GM12878 (cell line): Measurements from ENCODE around the gene CCRL2. TPM values are rescaled to one million over a fixed set of nuclear protein-coding genes. Genes with fewer than 3 reads are reported as not detected.

Source experiments
- ATAC-seq: fragments of 200-7000 bp; cut with Tn5 transposase; 3 replicates; pipeline ENCODE4 v1.9.1; 2020; ENCODE audit warnings: mild to moderate bottlenecking, moderate library complexity
- BruUV-seq: library from RNA; stranded (reverse); fragments of 400-500 nt; replicated peaks from 2 replicates; lab custom pipeline; 2021; lab: Mats Ljungman, UMichigan
- CTCF ChIA-PET: fragments of 300-600 bp; sonication (Branson Sonifier 250); formaldehyde crosslinking; extraction: SDS; loops from one replicate; lab custom pipeline; 2021; ENCODE audit warnings: inconsistent platforms; lab: Yijun Ruan, JAX
- POLR2A ChIA-PET: fragments of 350-600 bp; formaldehyde crosslinking; extraction: SDS; loops from one replicate; lab custom pipeline; 2021; ENCODE audit warnings: inconsistent platforms; lab: Charles Lee
- RAD21 ChIA-PET: fragments of 300-600 bp; sonication (Branson Sonifier 250); formaldehyde crosslinking; loops from one replicate; lab custom pipeline; 2023; ENCODE audit warnings: antibody characterized with exemption; ENCODE audit not compliant: unreplicated experiment; lab: Charles Lee
- SMC1A ChIA-PET: fragments of 300-600 bp; sonication (Branson Sonifier 250); formaldehyde crosslinking; loops from one replicate; lab custom pipeline; 2023; ENCODE audit not compliant: unreplicated experiment, uncharacterized antibody; lab: Charles Lee
- DNase-seq: peaks from one replicate; pipeline ENCODE4 v3.0.0-alpha.2; 2011; ENCODE audit warnings: low read depth, low spot score
- FAIRE-seq: peaks from 3 replicates; lab custom pipeline; 2011; peaks lifted over from hg19 to GRCh38; lab: Jason Lieb, UNC
- H2AFZ ChIP-seq: 2 replicates; pipeline ENCODE4 v1.6.0; 2011; ENCODE audit warnings: low read depth, low read length, control low read depth; ENCODE audit not compliant: control insufficient read depth
- H3K27ac ChIP-seq: 2 replicates; pipeline ENCODE4 v1.5.1; 2011; ENCODE audit warnings: control low read depth; ENCODE audit not compliant: control insufficient read depth, insufficient read depth
- H3K27me3 ChIP-seq, 2 experiments: replicated peaks in 1 of 2; 2 replicates each; pipeline versions ENCODE4 v1.6.0 to v1.6.1; 2011; ENCODE audit warnings: low read length in 1 of 2; ENCODE audit not compliant: control insufficient read depth in 2 of 2, insufficient read depth in 2 of 2
- H3K36me3 ChIP-seq, 2 experiments: 2 replicates each; pipeline ENCODE4 v1.5.1; 2011; ENCODE audit warnings: low read length in 1 of 2; ENCODE audit not compliant: control insufficient read depth in 2 of 2, insufficient read depth in 2 of 2
- H3K4me1 ChIP-seq: 2 replicates; pipeline ENCODE4 v1.6.1; 2011; ENCODE audit warnings: mild to moderate bottlenecking, low read length, moderate library complexity, mixed read lengths; ENCODE audit not compliant: control insufficient read depth, insufficient read depth
- H3K4me2 ChIP-seq: 2 replicates; pipeline ENCODE4 v1.6.0; 2011; ENCODE audit warnings: control low read depth; ENCODE audit not compliant: control insufficient read depth, insufficient read depth
- H3K4me3 ChIP-seq: fragments of 200-600 bp; sonication (generic); 2 replicates; pipeline ENCODE4 v1.5.1; 2016
- H3K79me2 ChIP-seq: 2 replicates; pipeline ENCODE4 v1.6.0; 2011; ENCODE audit warnings: low read length; ENCODE audit not compliant: control insufficient read depth, insufficient read depth
- H3K9ac ChIP-seq: 2 replicates; pipeline ENCODE4 v1.8.0; 2011; ENCODE audit warnings: low read length, control low read depth, mixed read lengths; ENCODE audit not compliant: control insufficient read depth, insufficient read depth
- H3K9me3 ChIP-seq: replicated peaks from 3 replicates; pipeline ENCODE4 v1.5.1; 2011; ENCODE audit warnings: mild to moderate bottlenecking, low read length; ENCODE audit not compliant: control insufficient read depth, insufficient read depth
- H4K20me1 ChIP-seq: 2 replicates; pipeline ENCODE4 v1.6.0; 2011; ENCODE audit not compliant: control insufficient read depth, insufficient read depth
- ASH2L ChIP-seq: fragments of 300-600, 200-600 bp; sonication (generic); IDR thresholded peaks from 2 replicates; pipeline ENCODE4 v1.6.1; 2017; ENCODE audit warnings: low read depth, mild to moderate bottlenecking, borderline replicate concordance
- ATF7 ChIP-seq: fragments of 450-650 bp; IDR thresholded peaks from 2 replicates; pipeline ENCODE4 v1.6.1; 2016; ENCODE audit warnings: low read depth, mild to moderate bottlenecking
- CBX3 ChIP-seq: fragments of 200-600 bp; sonication (generic); IDR thresholded peaks from 2 replicates; pipeline ENCODE4 v1.6.1; 2016; ENCODE audit warnings: low read depth, borderline replicate concordance
- CHD4 ChIP-seq: fragments of 200-600 bp; sonication (generic); IDR thresholded peaks from 2 replicates; pipeline ENCODE4 v1.6.1; 2016; ENCODE audit warnings: mild to moderate bottlenecking
- EZH2 ChIP-seq: IDR thresholded peaks from 2 replicates; pipeline ENCODE4 v1.6.1; 2012; ENCODE audit warnings: low read depth, mild to moderate bottlenecking, control low read depth, inconsistent platforms, low read length, borderline replicate concordance; ENCODE audit not compliant: control insufficient read depth
- FOS ChIP-seq: IDR thresholded peaks from 3 replicates; pipeline ENCODE4 v1.6.1; 2011; ENCODE audit warnings: borderline replicate concordance; ENCODE audit not compliant: insufficient read length; ENCODE audit errors: extremely low read depth
- HSF1 ChIP-seq: fragments of 150-350 bp; IDR thresholded peaks from 2 replicates; pipeline ENCODE4 v1.6.1; 2014; ENCODE audit warnings: mild to moderate bottlenecking, low read depth, low read length
- NR2C2 ChIP-seq: IDR thresholded peaks from 2 replicates; pipeline ENCODE4 v1.6.1; 2011; ENCODE audit warnings: borderline replicate concordance, low read depth; ENCODE audit not compliant: control insufficient read depth, insufficient read length
- PBX3 ChIP-seq: IDR thresholded peaks from 2 replicates; pipeline ENCODE4 v1.6.1; 2011; ENCODE audit warnings: mild to moderate bottlenecking, low read depth, low read length, moderate library complexity; ENCODE audit not compliant: insufficient replicate concordance
- POLR2AphosphoS2 ChIP-seq: IDR thresholded peaks from 2 replicates; pipeline ENCODE4 v1.6.1; 2011; ENCODE audit warnings: low read depth, mild to moderate bottlenecking, low read length, improper control_type of control experiment, moderate library complexity
- RBBP5 ChIP-seq: fragments of 200-600 bp; sonication (generic); conservative IDR thresholded peaks from 2 replicates; pipeline ENCODE4 v1.6.1; 2016
- ZNF622 ChIP-seq: fragments of 450-650 bp; IDR thresholded peaks from 2 replicates; pipeline ENCODE4 v1.6.1; 2017; ENCODE audit warnings: mild to moderate bottlenecking, inconsistent platforms
- WGBS: methylation state at CpG from one replicate; pipeline ENCODE4 v1.1.6; 2016; ENCODE audit warnings: low lambda C conversion rate; ENCODE audit not compliant: insufficient replicate concordance, insufficient coverage; ENCODE audit errors: missing lambda C conversion rate; 5-methylcytosine and 5-hydroxymethylcytosine counted together
- in situ Hi-C: fragments of 300-500 bp; cut with MboI; formaldehyde crosslinking; loops from 9 replicates; pipeline ENCODE4 v1.14.3; 2018; ENCODE audit warnings: mixed read lengths
- intact Hi-C: fragments of 100-400 bp; cut with micrococcal nuclease; formaldehyde crosslinking; loops from one replicate; pipeline ENCODE4 v1.14.2; 2022; ENCODE audit not compliant: unreplicated experiment
- polyA plus RNA-seq, 11 experiments: library from polyadenylated mRNA; depleted of rRNA in 4 of 11; unstranded in 6 of 11; stranded (reverse) in 5 of 11; fragments of >200 nt; fragmentation: Nextera tagmentation in 4 of 11; fragmentation: Illumina TruSeq in 1 of 11; extraction: Ambion mirVana in 4 of 11; extraction: Trizol in 1 of 11; gene quantifications; 1 replicate in 1 of 11; 2 replicates in 10 of 11; pipeline versions ENCODE4 v1.2.1 to v1.2.3, GENCODE V29; 2011 to 2016; ENCODE audit warnings: inconsistent platforms in 2 of 11, missing spikeins in 2 of 11, low read depth in 1 of 11
- total RNA-seq, 4 experiments: library from RNA; depleted of rRNA in 3 of 4; stranded (reverse); fragments of >200 nt in 3 of 4; fragmentation: Illumina TruSeq in 1 of 4; extraction: Trizol in 1 of 4; gene quantifications; 2 replicates each; pipeline versions ENCODE4 v1.2.1 to v1.2.3, GENCODE V29; 2013 to 2021
- TF ChIP-seq, protein P1 (sequence below): IDR thresholded peaks from 2 replicates; pipeline ENCODE4 v1.6.1; 2012; ENCODE audit warnings: improper control_type of control experiment, low read depth, low read length; ENCODE audit not compliant: insufficient replicate concordance

CCRL2 gene
- total and polyA plus RNA-seq, 10 of the 15 experiments (the other 5 are each of a cell fraction or from before 2014, with no cell fraction given), result 0.04 to 2.5 (median 1.8) TPM

GRCh38 chr3:46358466-46358865, 48.6 kb upstream of the CCRL2 start:
- no TSS peak for BruUV-seq
- CTCF ChIA-PET, result interaction anchor here (1.9 to 2.7 kb wide), 2 partner anchors 11 to 20 kb away, joined by 7 to 37 read pairs; partner anchors contain the start of gene CCR5
- ATAC-seq, result no peak
- TF ChIP-seq NR2C2 (no peak), POLR2AphosphoS2 (no peak), ZNF622 (no peak), PBX3 (no peak), CHD4 (no peak), EZH2 (no peak), ATF7 (no peak), FOS (no peak), ASH2L (no peak), CBX3 (no peak), RBBP5 (no peak), HSF1 (no peak)
- TF ChIP-seq, protein P1, sequence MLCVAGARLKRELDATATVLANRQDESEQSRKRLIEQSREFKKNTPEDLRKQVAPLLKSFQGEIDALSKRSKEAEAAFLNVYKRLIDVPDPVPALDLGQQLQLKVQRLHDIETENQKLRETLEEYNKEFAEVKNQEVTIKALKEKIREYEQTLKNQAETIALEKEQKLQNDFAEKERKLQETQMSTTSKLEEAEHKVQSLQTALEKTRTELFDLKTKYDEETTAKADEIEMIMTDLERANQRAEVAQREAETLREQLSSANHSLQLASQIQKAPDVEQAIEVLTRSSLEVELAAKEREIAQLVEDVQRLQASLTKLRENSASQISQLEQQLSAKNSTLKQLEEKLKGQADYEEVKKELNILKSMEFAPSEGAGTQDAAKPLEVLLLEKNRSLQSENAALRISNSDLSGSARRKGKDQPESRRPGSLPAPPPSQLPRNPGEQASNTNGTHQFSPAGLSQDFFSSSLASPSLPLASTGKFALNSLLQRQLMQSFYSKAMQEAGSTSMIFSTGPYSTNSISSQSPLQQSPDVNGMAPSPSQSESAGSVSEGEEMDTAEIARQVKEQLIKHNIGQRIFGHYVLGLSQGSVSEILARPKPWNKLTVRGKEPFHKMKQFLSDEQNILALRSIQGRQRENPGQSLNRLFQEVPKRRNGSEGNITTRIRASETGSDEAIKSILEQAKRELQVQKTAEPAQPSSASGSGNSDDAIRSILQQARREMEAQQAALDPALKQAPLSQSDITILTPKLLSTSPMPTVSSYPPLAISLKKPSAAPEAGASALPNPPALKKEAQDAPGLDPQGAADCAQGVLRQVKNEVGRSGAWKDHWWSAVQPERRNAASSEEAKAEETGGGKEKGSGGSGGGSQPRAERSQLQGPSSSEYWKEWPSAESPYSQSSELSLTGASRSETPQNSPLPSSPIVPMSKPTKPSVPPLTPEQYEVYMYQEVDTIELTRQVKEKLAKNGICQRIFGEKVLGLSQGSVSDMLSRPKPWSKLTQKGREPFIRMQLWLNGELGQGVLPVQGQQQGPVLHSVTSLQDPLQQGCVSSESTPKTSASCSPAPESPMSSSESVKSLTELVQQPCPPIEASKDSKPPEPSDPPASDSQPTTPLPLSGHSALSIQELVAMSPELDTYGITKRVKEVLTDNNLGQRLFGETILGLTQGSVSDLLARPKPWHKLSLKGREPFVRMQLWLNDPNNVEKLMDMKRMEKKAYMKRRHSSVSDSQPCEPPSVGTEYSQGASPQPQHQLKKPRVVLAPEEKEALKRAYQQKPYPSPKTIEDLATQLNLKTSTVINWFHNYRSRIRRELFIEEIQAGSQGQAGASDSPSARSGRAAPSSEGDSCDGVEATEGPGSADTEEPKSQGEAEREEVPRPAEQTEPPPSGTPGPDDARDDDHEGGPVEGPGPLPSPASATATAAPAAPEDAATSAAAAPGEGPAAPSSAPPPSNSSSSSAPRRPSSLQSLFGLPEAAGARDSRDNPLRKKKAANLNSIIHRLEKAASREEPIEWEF, result no peak

More at GRCh38 chr3:46358466-46358865, 48.6 kb upstream of the CCRL2 start:
- POLR2A ChIA-PET, result no interaction called here
- SMC1A ChIA-PET, result interaction anchor here (1.0 to 2.7 kb wide), 2 partner anchors 9 to 37 kb away, joined by 3 to 15 read pairs; no protein-coding TSS in a partner anchor
- no peaks in the 10 kb centered on the region for H3K9me3 ChIP-seq
- H4K20me1 ChIP-seq, result no peaks in the 10 kb centered on the region
- DNase-seq, result no peak
- in situ Hi-C loops, result no loop called here
- intact Hi-C loops, result no loop called here
- RAD21 ChIA-PET, result interaction anchor here (2.9 kb wide), 1 partner anchor 12 kb away, joined by 38 read pairs; the partner anchor contains the start of gene CCR5
- no peak overlapping the region for H3K4me3 ChIP-seq
- no peak overlapping the region for H3K27ac ChIP-seq
- WGBS, result 78% methylated on average over 6 of the region's 6 CpGs
- no peak overlapping the region for H3K9ac ChIP-seq
- no peaks in the 10 kb centered on the region for H3K36me3 ChIP-seq
- FAIRE-seq, result no peak
- H3K79me2 ChIP-seq, result no peaks in the 10 kb centered on the region
- H3K4me1 ChIP-seq, result peaks cover 45% of the 10 kb centered on the region
- H3K4me2 ChIP-seq, result no peak overlapping the region
- H2AFZ ChIP-seq, result no peak overlapping the region
- H3K27me3 ChIP-seq, result no peaks in the 10 kb centered on the region
